Measurements from ENCODE around the gene PGLYRP1.

The PGLYRP1 gene
- total RNA-seq = 0 to 0.44 (median 0) reads per million in 17 experiments

- no peak for DNase-seq
Observed at GRCh38 chr19:46022431-46023310, at the start of gene PGLYRP1. Gene PGLYRP1 (minus strand): TSS chr19:46023053. CDS start chr19:46023021, 32 bp downstream.

GRCh38 chr19:46069806-46070341 is 47.0 kb upstream of the PGLYRP1 start:
- no peak for DNase-seq

- peak; percentile 60 to 77 (median 69) for DNase-seq
Observed at GRCh38 chr19:46068345-46069258, 45.7 kb upstream of the PGLYRP1 start.

- no peak for DNase-seq
Observed at GRCh38 chr19:46067691-46068090, 44.8 kb upstream of the PGLYRP1 start.

GRCh38 chr19:46066471-46066870 is 43.6 kb upstream of the PGLYRP1 start:
- DNase-seq = peak; percentile 26 to 54 (median 41)

GRCh38 chr19:46065486-46066071 is 42.7 kb upstream of the PGLYRP1 start:
- no peak for DNase-seq

GRCh38 chr19:46063201-46063600 is 40.3 kb upstream of the PGLYRP1 start:
- DNase-seq = peak in 3 of 4 experiments; percentile 13 to 37 (median 22)

GRCh38 chr19:46060012-46060411 is 37.2 kb upstream of the PGLYRP1 start:
- DNase-seq = no peak

GRCh38 chr19:46058778-46059177 is 35.9 kb upstream of the PGLYRP1 start:
- no peak for DNase-seq

GRCh38 chr19:46056536-46056935 is 33.7 kb upstream of the PGLYRP1 start:
- DNase-seq = no peak

- DNase-seq = no peak
Observed at GRCh38 chr19:46052896-46053295, 30.0 kb upstream of the PGLYRP1 start.

- DNase-seq = peak in 1 of 4 experiments; percentile 18
Observed at GRCh38 chr19:46049597-46049996, 26.7 kb upstream of the PGLYRP1 start.

GRCh38 chr19:46043519-46043918 is 20.7 kb upstream of the PGLYRP1 start:
- DNase-seq = no peak

GRCh38 chr19:46042252-46042883 is 19.5 kb upstream of the PGLYRP1 start:
- DNase-seq = no peak

GRCh38 chr19:46040952-46041500 is 18.2 kb upstream of the PGLYRP1 start, which contains the start of gene IGFL4:
Gene IGFL4 (minus strand): TSS chr19:46041002. CDS start chr19:46040962, 40 bp downstream.
- no peak for DNase-seq

GRCh38 chr19:46040125-46040524 is 17.3 kb upstream of the PGLYRP1 start:
- no peak for DNase-seq

GRCh38 chr19:46036744-46037128 is 13.9 kb upstream of the PGLYRP1 start:
- DNase-seq = no peak

GRCh38 chr19:46035986-46036743 is 13.3 kb upstream of the PGLYRP1 start:
- DNase-seq = no peak

GRCh38 chr19:46035546-46035945 is 12.7 kb upstream of the PGLYRP1 start:
- no peak for DNase-seq

- no peak for DNase-seq
Observed at GRCh38 chr19:46033401-46033800, 10.5 kb upstream of the PGLYRP1 start.

GRCh38 chr19:46032597-46033025 is 9.8 kb upstream of the PGLYRP1 start:
- no peak for DNase-seq
